ENCODE results near the gene ECE2.

The ECE2 gene

GRCh38 chr3:184314363-184314699, 38.5 kb downstream of the ECE2 start, which contains the start of gene EIF4G1:
EIF4G1 (plus strand) TSS chr3:184314606; CDS start chr3:184315797, 1,191 bp downstream.
- peak; percentile 82 to 95 (median 84) for DNase-seq (ENCODE audit: low read depth in 3 of 3)

GRCh38 chr3:184314700-184315542, 39.1 kb downstream of the ECE2 start:
- peak in 2 of 3 donors; percentile 31 to 40 for DNase-seq (ENCODE audit: low read depth in 3 of 3)

DNA sequence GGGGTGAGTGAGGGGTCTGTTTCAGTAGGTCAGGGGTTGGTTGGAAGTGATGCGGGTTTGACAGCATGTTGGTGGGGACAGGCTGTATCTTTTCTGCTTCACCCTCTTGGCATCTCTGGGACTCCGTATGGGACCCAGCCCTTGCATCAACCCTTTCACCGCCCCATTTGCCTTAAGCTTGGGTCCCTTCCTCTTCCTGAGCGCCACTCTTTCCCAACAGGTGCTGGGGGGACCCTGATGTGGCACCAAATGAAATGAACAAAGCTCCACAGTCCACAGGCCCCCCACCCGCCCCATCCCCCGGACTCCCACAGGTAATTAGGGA, 39.7 kb downstream of the ECE2 start:
- DNase-seq (ENCODE audit: low read depth in 3 of 3), result no peak

GRCh38 chr3:184315871-184316661, 40.2 kb downstream of the ECE2 start:
- no peak for DNase-seq (ENCODE audit: low read depth in 3 of 3)

- no peak for DNase-seq (ENCODE audit: low read depth in 3 of 3)
Measured at GRCh38 chr3:184316792-184317191, 41.0 kb downstream of the ECE2 start.

- DNase-seq (ENCODE audit: low read depth in 3 of 3), result no peak
Measured at GRCh38 chr3:184317201-184317600, 41.4 kb downstream of the ECE2 start.

DNA sequence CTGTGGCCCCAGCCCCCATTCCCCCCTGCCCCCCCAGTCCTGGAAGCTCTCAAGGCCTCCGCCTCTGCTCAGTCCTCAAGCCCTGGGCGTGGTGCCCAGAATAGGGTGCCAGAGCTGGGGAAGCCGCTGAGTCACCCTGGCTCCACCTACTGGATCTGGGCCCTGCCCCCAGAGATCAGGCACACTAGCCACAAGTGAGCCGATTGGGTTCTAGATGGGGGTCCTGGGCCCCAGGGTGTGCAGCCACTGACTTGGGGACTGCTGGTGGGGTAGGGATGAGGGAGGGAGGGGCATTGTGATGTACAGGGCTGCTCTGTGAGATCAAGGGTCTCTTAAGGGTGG, 44.3 kb downstream of the ECE2 start:
- no peak for DNase-seq (ENCODE audit: low read depth in 3 of 3)

- DNase-seq (ENCODE audit: low read depth in 3 of 3), result no peak
Measured at GRCh38 chr3:184321666-184322065, 45.8 kb downstream of the ECE2 start.

GRCh38 chr3:184322731-184323487, 47.1 kb downstream of the ECE2 start:
- DNase-seq (ENCODE audit: low read depth in 3 of 3), result no peak

- no peak for DNase-seq (ENCODE audit: low read depth in 3 of 3)
Measured at GRCh38 chr3:184323696-184324095, 47.9 kb downstream of the ECE2 start.

DNA sequence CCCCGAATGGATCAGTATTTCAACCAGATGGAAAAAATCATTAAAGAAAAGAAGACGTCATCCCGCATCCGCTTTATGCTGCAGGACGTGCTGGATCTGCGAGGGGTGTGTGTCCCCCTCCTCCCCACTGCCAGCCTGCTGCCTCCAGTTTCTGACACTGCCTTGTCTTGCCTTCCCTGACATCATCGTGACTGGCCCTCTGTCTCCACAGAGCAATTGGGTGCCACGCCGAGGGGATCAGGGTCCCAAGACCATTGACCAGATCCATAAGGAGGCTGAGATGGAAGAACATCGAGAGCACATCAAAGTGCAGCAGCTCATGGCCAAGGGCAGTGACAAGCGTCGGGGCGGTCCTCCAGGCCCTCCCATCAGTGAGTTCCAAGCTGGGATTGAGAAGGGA, 49.4 kb downstream of the ECE2 start:
- DNase-seq (ENCODE audit: low read depth in 3 of 3), result no peak

DNA sequence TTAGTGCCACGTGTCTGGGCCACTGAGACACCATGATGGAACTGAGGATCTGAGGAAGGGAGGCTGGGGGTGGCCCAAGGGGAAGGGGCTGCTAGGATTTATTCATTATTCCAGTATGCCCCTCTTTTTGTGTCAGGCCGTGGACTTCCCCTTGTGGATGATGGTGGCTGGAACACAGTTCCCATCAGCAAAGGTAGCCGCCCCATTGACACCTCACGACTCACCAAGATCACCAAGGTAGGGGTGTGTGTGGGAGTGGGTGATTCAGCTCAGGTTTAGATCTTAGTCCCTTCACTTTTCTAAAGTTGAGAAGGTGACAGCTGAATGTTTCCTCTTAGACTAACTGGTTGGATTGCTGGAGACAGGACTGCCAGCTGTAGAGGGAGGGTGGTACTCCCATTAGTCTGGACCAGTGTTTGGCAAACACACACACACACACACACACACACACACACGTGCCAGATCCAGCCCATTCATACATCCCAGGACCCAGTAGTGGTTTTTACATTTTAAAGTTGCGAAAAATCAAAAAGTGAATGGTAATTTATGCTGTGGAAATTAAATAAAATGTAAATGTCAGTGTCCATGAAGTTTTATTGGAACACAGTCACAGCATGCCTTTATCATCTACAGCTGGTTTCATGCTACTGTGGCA, 50.0 kb downstream of the ECE2 start:
- peak in 1 of 3 donors; percentile 33 for DNase-seq (ENCODE audit: low read depth in 3 of 3)

GRCh38 chr3:184327171-184327570, 51.3 kb downstream of the ECE2 start:
- no peak for DNase-seq (ENCODE audit: low read depth in 3 of 3)

DNA sequence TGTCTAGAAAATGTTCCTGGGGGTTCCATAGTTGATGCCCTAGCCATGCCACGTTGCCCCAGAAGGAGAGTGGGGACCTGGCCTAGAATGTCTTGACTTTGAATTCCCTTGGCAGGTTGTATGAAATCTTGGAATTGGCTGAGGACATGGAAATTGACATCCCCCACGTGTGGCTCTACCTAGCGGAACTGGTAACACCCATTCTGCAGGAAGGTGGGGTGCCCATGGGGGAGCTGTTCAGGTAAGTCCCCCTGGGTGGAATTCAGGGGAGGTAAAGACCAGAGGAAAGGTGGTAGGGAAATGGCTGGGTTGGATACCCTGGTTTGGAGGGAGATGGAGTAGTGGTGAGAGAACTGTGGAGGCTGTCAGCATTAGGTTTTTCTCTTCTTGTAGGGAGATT, 52.7 kb downstream of the ECE2 start:
- DNase-seq (ENCODE audit: low read depth in 3 of 3), result no peak

GRCh38 chr3:184332370-184333090, 56.7 kb downstream of the ECE2 start:
- no peak for DNase-seq (ENCODE audit: low read depth in 3 of 3)

DNA sequence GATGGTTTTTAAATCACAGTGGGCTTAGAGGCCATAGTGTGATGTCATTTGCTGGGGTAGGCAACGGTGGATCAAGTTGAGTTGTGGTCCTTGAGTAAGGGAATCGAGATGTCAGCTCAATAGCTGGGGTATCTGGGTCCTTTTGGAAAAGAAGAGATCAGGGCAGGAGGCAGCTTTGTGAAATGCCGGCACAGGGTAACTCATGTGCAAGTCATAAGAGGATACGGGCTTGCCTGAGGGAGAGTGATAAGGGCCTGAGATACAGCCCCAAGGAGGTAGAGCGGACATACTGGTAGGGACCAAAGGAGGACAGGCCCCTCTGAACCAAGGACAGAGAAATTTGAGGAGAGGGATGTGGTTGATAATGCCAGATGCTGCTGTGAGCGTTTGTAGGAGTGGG, 57.4 kb downstream of the ECE2 start:
- DNase-seq (ENCODE audit: low read depth in 3 of 3), result no peak

DNA sequence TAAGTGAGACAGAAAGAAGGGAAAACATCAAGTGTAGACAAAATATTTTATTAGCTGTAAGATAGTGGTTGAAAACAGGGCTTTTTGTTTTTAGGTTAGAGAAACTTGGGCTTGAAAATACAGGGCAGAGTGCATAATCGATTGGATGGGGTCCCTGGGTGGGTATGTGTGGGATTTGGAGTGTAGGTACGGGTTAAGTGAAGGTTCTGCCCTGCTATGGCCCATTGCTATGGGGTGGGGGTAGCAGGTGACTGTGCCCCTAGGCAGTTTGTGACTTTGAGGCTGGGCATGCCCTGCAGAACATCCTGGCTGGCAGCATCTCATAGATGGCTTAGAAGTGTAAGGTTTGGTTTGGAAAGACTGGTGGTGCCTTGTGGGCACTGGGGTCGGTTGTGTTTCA, 57.9 kb downstream of the ECE2 start:
- DNase-seq (ENCODE audit: low read depth in 3 of 3), result no peak

GRCh38 chr3:184334470-184335158, 58.8 kb downstream of the ECE2 start:
- peak in 2 of 3 donors; percentile 31 to 43 for DNase-seq (ENCODE audit: low read depth in 3 of 3)

- DNase-seq (ENCODE audit: low read depth in 3 of 3), result no peak
Measured at GRCh38 chr3:184335291-184335660, 59.5 kb downstream of the ECE2 start.

DNA sequence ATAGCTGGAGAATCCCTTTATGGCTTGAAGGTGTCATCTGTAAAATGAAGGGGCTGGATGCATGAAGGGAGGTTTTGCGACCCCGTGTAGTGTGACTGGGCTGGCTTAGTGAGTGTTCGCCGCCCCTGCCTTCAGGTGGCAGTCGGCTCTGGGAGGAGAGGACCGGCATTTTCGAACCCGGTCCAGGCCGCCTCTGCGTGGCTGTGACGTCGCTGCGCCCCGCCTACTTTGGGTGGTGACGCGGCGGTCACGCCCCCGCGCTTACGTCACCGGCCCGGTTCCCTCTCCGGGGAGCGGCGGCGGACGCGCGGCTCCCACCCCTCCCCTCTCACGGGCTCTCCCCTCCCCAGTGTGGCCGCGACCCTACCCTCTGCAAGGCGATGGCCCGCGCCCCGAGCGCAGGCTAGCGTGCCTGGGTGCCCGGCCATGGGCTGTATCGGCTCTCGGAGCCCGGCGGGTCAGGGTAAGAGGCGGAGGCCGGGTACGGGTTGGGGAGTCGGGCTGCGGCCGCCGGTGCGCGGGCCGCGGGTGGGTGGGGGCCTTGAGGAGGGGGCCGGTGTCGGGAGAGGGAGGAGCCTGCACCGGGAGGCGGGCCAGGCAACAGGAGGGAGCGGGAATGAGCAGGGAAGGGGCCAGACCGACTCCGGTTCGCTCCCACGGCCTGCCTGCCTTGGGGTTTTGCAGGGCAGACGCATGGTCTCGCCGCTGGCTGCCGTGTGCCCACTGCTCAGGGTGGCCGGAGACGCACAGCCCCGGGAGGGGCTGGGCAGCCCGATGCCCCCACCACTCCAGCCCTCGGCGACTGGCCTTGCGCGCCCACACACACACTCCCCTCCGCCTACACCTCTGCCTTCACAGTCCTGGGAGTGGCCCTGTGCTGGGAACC, 60.1 kb downstream of the ECE2 start:
- peak; percentile 69 to 85 (median 82) for DNase-seq (ENCODE audit: low read depth in 3 of 3)

All from stimulated activated CD4-positive, alpha-beta T cell treated with anti-CD3 and anti-CD28 coated beads, TNF-alpha, amount 100 ng/mL, for 48 hours (primary cell).